Cerebellar nuclear complex (tissue), 1 donor: ENCODE measurements around the gene SLX9.

Source experiments
- DNase-seq, 2 experiments: peaks; one replicate each; lab custom pipeline; 2025; lab: John Stamatoyannopoulos, UW

The SLX9 gene

GRCh38 chr21:44991538-44992483 lies 52.0 kb downstream of the SLX9 start:
- no peak for DNase-seq

GRCh38 chr21:44992608-44993031 lies 52.8 kb downstream of the SLX9 start:
- DNase-seq = no peak

GRCh38 chr21:44993321-44994046 lies 53.7 kb downstream of the SLX9 start:
- no peak for DNase-seq

GRCh38 chr21:44994047-44994694 lies 54.3 kb downstream of the SLX9 start:
- DNase-seq = no peak

GRCh38 chr21:44994695-44995342 lies 55.0 kb downstream of the SLX9 start:
- DNase-seq = peak; percentile 26 to 47

GRCh38 chr21:44995343-44995941 lies 55.6 kb downstream of the SLX9 start:
- no peak for DNase-seq

- no peak for DNase-seq
These were observed 56.3 kb downstream of the SLX9 start for GRCh38 chr21:44996096-44996495.

GRCh38 chr21:44996501-44996921 lies 56.7 kb downstream of the SLX9 start:
- no peak for DNase-seq

GRCh38 chr21:44996983-44997936 lies 57.4 kb downstream of the SLX9 start:
- no peak for DNase-seq

- DNase-seq = no peak
These were observed 58.3 kb downstream of the SLX9 start for GRCh38 chr21:44998086-44998620.

GRCh38 chr21:44998621-44999427 lies 59.0 kb downstream of the SLX9 start:
- no peak for DNase-seq

GRCh38 chr21:44999428-44999971 lies 59.7 kb downstream of the SLX9 start:
- DNase-seq = no peak

GRCh38 chr21:44999972-45000636 lies 60.3 kb downstream of the SLX9 start:
- no peak for DNase-seq

GRCh38 chr21:45000637-45001133 lies 60.9 kb downstream of the SLX9 start:
- DNase-seq = no peak

- DNase-seq = peak in 1 of 2 experiments; percentile 17
These were observed 61.6 kb downstream of the SLX9 start for GRCh38 chr21:45001134-45002095.

GRCh38 chr21:45002381-45003204 lies 62.8 kb downstream of the SLX9 start:
- DNase-seq = no peak
